ENCODE data around the gene DOCK7. TPM values are rescaled to one million over a fixed set of nuclear protein-coding genes. Genes with fewer than 3 reads are reported as not detected.

DOCK7 gene
- total and polyA plus RNA-seq, 2 of the 13 experiments (the other 11 are each of a cell fraction or from before 2014, with no cell fraction given), result 45.7 to 67.2 TPM

DNA sequence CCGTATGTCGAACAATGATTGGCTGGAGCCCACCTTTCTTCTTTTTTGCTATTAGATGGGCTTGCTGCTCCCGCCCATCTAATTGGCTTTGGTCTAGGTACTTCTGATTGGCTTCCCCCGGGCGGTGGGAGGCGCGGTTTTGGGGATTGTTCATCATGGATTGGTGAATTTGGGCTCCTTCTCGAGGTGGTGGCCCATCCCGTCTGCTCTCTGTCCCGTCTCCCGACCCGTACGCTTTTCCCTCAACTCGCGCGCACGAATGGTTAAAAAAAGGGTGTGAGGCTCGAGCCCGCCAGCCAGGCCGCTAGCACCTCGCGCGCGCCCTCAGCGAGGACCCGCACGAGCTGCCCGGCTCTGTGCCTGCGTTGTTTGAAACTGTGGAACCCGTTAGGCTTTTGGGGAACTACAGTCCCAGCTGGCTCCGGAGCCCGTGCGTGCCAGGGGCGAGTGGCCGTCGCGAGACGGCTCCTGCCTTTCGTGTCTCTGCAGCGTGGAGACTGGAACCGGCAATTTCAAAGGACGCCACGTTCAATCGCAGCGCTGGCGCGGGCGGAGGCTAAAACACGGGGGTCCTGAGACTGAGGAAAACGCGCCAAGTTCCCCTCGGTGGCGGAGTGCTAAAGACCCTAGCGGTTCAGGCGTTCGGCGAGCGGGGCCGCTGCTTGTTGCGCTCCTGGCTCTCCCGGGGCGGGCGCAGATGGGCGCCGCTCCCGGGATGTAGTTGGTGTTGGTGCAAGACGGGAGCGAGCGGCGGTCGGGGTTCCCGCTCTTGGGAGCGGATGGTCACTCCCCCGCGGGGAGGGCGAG lies 251.5 kb downstream of the DOCK7 start, which contains the start of gene USP1 (continued):
- TF ChIP-seq, protein P1, sequence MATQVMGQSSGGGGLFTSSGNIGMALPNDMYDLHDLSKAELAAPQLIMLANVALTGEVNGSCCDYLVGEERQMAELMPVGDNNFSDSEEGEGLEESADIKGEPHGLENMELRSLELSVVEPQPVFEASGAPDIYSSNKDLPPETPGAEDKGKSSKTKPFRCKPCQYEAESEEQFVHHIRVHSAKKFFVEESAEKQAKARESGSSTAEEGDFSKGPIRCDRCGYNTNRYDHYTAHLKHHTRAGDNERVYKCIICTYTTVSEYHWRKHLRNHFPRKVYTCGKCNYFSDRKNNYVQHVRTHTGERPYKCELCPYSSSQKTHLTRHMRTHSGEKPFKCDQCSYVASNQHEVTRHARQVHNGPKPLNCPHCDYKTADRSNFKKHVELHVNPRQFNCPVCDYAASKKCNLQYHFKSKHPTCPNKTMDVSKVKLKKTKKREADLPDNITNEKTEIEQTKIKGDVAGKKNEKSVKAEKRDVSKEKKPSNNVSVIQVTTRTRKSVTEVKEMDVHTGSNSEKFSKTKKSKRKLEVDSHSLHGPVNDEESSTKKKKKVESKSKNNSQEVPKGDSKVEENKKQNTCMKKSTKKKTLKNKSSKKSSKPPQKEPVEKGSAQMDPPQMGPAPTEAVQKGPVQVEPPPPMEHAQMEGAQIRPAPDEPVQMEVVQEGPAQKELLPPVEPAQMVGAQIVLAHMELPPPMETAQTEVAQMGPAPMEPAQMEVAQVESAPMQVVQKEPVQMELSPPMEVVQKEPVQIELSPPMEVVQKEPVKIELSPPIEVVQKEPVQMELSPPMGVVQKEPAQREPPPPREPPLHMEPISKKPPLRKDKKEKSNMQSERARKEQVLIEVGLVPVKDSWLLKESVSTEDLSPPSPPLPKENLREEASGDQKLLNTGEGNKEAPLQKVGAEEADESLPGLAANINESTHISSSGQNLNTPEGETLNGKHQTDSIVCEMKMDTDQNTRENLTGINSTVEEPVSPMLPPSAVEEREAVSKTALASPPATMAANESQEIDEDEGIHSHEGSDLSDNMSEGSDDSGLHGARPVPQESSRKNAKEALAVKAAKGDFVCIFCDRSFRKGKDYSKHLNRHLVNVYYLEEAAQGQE (IDR thresholded peaks at IDR 0.05; ENCODE audit: borderline replicate concordance in 1 of 2, low read depth in 1 of 2, low read length in 2 of 2), result 0 out of 4 replicates have a peak, but pooled peaks of 1 of the 2 experiments have one; percentile 39
- 0 out of 2 replicates have a peak, but pooled peaks have one; percentile 17 for TF ChIP-seq NKX3-1 (CRISPR knock-in tag; IDR thresholded peaks at IDR 0.05)
- TF ChIP-seq HNRNPL (IDR thresholded peaks at IDR 0.05; ENCODE audit: low read depth, low read length), result 0 out of 2 replicates have a peak, but pooled peaks have one; percentile 56
- TF ChIP-seq, protein P2, sequence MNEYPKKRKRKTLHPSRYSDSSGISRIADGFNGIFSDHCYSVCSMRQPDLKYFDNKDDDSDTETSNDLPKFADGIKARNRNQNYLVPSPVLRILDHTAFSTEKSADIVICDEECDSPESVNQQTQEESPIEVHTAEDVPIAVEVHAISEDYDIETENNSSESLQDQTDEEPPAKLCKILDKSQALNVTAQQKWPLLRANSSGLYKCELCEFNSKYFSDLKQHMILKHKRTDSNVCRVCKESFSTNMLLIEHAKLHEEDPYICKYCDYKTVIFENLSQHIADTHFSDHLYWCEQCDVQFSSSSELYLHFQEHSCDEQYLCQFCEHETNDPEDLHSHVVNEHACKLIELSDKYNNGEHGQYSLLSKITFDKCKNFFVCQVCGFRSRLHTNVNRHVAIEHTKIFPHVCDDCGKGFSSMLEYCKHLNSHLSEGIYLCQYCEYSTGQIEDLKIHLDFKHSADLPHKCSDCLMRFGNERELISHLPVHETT (CRISPR knock-in tag; conservative IDR thresholded peaks at IDR 0.05), result peak; percentile 43; the same call in 1 of the 2 replicates
- peak; percentile 66; the same call in 1 of the 2 replicates for TF ChIP-seq MTF2 (CRISPR knock-in tag; IDR thresholded peaks at IDR 0.05; ENCODE audit: borderline replicate concordance)
- 0 out of 2 replicates have a peak, but pooled peaks have one; percentile 19 for TF ChIP-seq ZNF251 (CRISPR knock-in tag; IDR thresholded peaks at IDR 0.05)
- TF ChIP-seq CAMTA2 (CRISPR knock-in tag; IDR thresholded peaks at IDR 0.05; ENCODE audit: borderline replicate concordance), result 0 out of 2 replicates have a peak, but pooled peaks have one; percentile 79
- TF ChIP-seq ZNF552 (CRISPR knock-in tag; IDR thresholded peaks at IDR 0.05; ENCODE audit: borderline replicate concordance), result 0 out of 2 replicates have a peak, but pooled peaks have one; percentile 50
- TF ChIP-seq ZNF12 (CRISPR knock-in tag; IDR thresholded peaks at IDR 0.05), result 0 out of 2 replicates have a peak, but pooled peaks have one; percentile 13
- TF ChIP-seq, protein P3, sequence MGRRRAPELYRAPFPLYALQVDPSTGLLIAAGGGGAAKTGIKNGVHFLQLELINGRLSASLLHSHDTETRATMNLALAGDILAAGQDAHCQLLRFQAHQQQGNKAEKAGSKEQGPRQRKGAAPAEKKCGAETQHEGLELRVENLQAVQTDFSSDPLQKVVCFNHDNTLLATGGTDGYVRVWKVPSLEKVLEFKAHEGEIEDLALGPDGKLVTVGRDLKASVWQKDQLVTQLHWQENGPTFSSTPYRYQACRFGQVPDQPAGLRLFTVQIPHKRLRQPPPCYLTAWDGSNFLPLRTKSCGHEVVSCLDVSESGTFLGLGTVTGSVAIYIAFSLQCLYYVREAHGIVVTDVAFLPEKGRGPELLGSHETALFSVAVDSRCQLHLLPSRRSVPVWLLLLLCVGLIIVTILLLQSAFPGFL (CRISPR knock-in tag; IDR thresholded peaks at IDR 0.05), result 0 out of 2 replicates have a peak, but pooled peaks have one; percentile 28
- TF ChIP-seq ZIK1 (CRISPR knock-in tag; IDR thresholded peaks at IDR 0.05; ENCODE audit: borderline replicate concordance, low read depth), result 0 out of 2 replicates have a peak, but pooled peaks have one; percentile 50
- no peak for TF ChIP-seq STAT5B (CRISPR knock-in tag; IDR thresholded peaks at IDR 0.05)
- no peak for TF ChIP-seq TCF12 (IDR thresholded peaks at IDR 0.05)
- peak; percentile 71; the same call in 1 of the 2 replicates for TF ChIP-seq TCF12 (CRISPR knock-in tag; IDR thresholded peaks at IDR 0.05)
- TF ChIP-seq ZNF17 (CRISPR knock-in tag; IDR thresholded peaks at IDR 0.05), result peak; percentile 35; the same call in 1 of the 2 replicates
- peak; percentile 47; the same call in 1 of the 2 replicates for TF ChIP-seq ESRRA (CRISPR knock-in tag; IDR thresholded peaks at IDR 0.05; ENCODE audit: low read depth)
- peak; percentile 6; the same call in 1 of the 2 replicates for TF ChIP-seq SALL1 (CRISPR knock-in tag; IDR thresholded peaks at IDR 0.05)
- peak; percentile 42 for TF ChIP-seq ZNF256 (CRISPR knock-in tag; conservative IDR thresholded peaks at IDR 0.05)
- TF ChIP-seq DMAP1 (CRISPR knock-in tag; IDR thresholded peaks at IDR 0.05), result peak; percentile 74; the same call in 1 of the 2 replicates
- TF ChIP-seq, protein P4, sequence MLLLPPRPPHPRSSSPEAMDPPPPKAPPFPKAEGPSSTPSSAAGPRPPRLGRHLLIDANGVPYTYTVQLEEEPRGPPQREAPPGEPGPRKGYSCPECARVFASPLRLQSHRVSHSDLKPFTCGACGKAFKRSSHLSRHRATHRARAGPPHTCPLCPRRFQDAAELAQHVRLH (CRISPR knock-in tag; IDR thresholded peaks at IDR 0.05; ENCODE audit: borderline replicate concordance, low read depth), result peak; percentile 46; the same call in 1 of the 2 replicates
- TF ChIP-seq, protein P5, sequence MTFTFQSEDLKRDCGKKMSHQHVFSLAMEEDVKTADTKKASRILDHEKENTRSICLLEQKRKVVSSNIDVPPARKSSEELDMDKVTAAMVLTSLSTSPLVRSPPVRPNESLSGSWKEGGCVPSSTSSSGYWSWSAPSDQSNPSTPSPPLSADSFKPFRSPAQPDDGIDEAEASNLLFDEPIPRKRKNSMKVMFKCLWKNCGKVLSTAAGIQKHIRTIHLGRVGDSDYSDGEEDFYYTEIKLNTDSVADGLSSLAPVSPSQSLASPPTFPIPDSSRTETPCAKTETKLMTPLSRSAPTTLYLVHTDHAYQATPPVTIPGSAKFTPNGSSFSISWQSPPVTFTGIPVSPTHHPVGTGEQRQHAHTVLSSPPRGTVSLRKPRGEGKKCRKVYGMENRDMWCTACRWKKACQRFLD (CRISPR knock-in tag; IDR thresholded peaks at IDR 0.05; ENCODE audit: borderline replicate concordance), result no peak

Data from HepG2 (cell line).